IPS-18c (cell line): ENCODE data around the gene CLSTN2.

ENCODE experiments used
- H3K4me3 ChIP-seq: 2 replicates; pipeline ENCODE4 v1.7.0; 2013; ENCODE audit warnings: low read depth, mild to moderate bottlenecking, low read length, moderate library complexity; ENCODE audit not compliant: insufficient read depth
- H3K9me3 ChIP-seq: one replicate; pipeline ENCODE4 v1.6.1; 2013; ENCODE audit warnings: mild to moderate bottlenecking, low read length, moderate library complexity; ENCODE audit not compliant: control insufficient read depth, insufficient read depth

Gene CLSTN2

DNA sequence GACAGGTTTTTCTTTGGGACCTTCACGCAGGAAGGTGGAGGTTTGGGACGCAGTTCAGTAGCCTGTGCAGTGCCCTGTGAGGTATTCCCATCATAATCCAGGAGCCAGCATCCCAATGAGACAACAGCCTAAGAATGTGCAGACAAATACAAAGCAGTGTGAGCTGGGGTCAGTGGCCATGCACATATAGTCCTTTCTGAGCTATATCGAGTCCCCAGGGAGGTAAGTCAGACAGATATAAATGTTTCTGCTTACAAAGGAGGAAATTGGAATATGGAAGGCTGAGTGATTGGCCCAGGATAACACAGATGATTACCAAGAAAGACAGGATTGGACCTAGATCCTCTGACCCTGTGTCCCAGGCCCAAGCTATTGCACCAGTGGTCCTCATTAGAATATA is 526.3 kb downstream of the CLSTN2 start:
- H3K9me3 ChIP-seq: no peaks in the 10 kb centered on the region
- no peak overlapping the region for H3K4me3 ChIP-seq

DNA sequence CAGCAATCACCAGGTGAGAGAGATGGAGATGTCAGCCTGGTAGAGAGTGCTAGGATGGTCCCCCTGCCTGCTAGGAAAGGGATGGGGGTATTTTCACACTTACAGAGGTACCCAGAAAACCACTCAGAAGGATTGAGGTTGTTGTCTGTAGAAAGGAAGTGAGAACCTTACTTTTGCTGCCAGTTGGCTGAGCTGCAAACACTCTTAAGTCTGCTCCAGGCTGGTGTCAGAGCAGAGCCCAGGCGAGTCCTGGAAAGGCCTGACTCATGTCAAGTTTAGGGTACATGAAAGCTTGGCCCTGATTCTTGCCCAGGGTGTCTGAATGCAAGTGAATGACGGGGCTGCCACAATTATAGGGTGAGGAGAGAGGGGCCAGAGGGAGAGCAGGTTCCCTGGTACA is 528.4 kb downstream of the CLSTN2 start:
- Histone ChIP-seq H3K4me3 (no peak overlapping the region), H3K9me3 (no peaks in the 10 kb centered on the region)

DNA sequence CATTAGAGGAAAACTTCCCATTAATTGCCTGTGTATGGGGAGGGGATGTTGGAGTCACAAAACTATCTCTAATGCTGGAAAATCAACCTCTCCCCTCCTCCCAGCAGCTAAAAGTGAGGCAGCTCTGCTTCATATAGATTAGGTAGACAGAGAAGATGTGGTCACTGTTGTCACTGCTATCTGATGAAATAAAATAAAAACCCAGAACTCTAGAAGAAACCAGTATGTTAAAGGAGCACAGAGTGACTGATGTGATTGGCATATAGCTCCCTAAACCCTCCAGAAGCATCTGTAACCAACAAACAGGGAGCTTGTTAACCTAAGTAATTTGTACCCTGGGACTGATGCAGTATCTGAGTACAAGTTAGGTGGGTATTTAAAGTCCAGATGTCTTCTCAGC is 531.0 kb downstream of the CLSTN2 start:
- Histone ChIP-seq H3K4me3 (no peak overlapping the region), H3K9me3 (no peaks in the 10 kb centered on the region)

DNA sequence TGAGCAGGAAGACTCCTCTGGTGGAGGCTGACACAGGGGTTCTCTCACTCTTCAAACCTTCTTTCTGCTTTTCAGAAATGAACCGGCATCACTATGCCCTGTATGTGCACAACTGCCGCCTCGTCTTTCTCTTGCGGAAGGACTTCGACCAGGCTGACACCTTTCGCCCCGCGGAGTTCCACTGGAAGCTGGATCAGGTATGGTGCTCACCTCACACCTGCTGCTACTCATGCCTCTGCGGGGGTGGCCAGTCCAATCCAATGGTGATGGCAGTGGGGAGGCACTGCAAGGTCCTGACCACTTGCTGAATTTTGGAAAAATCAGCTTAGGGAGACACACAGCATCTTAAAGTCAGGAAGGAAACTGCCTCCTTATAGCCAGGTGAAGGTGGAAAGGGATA is 531.5 kb downstream of the CLSTN2 start:
- H3K9me3 ChIP-seq: no peaks in the 10 kb centered on the region
- no peak overlapping the region for H3K4me3 ChIP-seq

DNA sequence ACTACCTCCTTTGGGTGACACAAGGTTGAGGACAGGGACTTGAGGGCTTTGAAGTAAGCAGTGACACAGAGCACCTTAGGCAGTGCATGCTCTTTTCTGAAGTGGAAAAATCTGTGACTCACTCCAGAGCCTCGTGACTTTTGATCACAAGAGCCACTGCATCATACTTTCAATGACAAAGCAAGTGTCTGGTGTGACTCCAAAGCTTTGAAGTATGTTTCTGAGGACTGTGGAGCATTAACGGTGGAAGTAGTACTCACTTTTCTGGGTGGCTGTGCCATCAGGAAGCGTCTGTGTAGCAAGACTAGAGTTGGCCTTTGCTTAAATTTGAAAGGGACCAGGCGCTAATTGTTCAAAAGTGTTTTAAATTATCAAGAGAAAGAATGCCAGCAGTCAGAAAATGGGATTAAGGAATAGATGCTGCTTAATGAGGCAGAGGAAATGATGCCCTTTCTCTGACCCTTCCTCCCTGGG is 532.2 kb downstream of the CLSTN2 start:
- H3K4me3 ChIP-seq: no peak overlapping the region

DNA sequence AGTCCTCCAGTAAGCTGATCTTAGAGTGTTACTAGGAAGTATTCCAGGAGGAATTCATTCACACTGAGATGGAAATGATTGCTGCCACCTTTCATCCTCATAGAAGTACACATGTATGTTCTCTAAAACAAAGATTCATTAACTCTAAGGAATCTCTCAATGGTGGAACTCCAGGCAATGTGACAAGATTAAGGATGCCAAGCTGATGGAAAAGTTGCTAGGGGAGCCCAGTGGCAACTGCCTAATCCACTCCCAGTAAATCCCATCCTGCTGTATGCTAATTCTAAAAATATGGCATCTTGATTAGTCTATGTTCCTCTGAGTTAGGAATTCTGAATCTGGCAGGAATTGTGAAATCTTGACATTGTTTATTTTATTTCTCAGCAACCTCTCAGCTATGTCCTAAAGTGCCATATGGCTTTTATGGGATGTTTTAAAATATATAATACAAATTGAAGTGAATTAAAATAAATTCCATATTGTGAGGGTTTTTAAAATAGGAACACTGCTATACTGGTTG is 532.9 kb downstream of the CLSTN2 start:
- H3K4me3 ChIP-seq: no peak overlapping the region

More for the DNA sequence above, 532.2 kb downstream of the CLSTN2 start:
- H3K9me3 ChIP-seq: no peaks in the 10 kb centered on the region

DNA sequence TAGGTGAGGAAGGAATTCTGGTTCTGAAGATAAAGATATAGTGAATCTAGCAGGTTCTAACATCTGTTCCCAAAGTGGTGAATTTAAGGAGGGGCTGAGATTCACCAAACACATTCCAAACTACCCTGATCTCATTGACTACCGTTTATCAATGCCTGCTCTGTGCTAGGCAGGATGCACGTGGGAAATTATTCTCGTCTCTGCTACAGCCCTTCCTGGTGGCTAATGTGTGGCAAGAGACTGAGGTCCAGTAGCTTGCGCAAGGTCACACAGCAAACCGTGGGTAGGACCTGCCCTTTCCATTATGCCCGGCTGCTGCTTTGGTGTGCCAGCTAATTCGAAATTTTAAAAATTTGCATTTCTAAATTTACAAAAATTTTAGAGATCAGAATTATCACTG is 533.4 kb downstream of the CLSTN2 start:
- no peaks in the 10 kb centered on the region for H3K9me3 ChIP-seq
- H3K4me3 ChIP-seq: no peak overlapping the region

More for the DNA sequence above, 532.9 kb downstream of the CLSTN2 start:
- H3K9me3 ChIP-seq: no peaks in the 10 kb centered on the region

DNA sequence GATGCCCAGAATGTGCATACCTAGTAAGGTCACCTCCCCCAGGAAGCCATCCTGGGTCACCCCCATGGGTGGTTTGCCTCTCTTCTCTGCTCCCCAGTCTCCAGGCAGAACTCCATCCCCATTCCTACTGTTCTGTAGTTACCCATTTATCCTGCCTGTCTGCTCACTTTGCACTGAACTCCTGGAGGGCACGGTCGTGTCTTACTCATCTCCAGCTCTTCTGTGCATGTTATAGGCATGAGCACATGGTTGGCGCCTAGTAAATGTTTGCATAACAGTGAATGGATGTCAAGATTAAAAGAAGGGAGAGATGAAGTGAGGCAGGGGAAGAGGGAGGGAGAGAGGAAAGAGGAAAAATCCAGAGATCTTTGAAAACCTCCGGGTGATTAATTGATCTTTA is 534.5 kb downstream of the CLSTN2 start:
- Histone ChIP-seq H3K9me3 (no peaks in the 10 kb centered on the region), H3K4me3 (no peak overlapping the region)

DNA sequence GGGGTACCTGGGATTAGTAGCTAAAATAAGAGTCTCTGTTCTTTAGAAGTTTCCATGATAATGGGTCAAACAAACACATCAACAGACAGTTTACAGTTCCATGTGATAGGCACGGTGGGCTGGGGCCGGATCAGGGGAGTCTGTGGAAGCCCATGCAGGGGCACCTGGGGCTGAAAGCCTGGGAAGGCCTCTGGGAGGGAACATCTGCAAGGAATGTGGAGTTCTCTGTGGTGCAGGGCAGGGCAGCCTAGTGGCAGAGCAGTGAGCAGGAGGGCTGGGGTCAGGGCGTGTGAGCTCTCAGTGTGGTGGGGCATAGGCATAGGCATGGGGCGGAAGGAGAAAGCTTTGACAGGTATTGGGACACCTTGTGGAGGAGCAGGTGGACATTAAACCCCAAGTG is 535.2 kb downstream of the CLSTN2 start:
- no peak overlapping the region for H3K4me3 ChIP-seq
- no peaks in the 10 kb centered on the region for H3K9me3 ChIP-seq

DNA sequence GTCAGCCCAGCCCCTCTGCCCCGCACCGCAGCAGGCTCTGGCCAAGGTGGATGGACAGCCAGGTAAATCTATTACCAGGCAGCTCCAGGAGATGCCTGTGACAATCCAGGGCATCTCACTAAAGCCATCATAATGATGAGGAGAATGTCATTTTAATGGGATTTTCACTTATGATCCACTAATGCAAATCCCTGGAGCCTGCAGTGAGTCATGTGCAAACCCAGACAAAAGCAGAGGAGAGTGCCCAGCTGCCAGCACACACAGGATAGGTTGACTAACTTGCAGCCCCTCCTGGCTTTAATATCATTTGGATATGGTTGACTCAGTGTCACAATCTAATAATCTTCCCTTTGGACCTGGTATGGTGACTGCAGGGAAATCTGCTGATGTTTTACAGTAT is 536.0 kb downstream of the CLSTN2 start:
- Histone ChIP-seq H3K9me3 (no peaks in the 10 kb centered on the region), H3K4me3 (no peak overlapping the region)

DNA sequence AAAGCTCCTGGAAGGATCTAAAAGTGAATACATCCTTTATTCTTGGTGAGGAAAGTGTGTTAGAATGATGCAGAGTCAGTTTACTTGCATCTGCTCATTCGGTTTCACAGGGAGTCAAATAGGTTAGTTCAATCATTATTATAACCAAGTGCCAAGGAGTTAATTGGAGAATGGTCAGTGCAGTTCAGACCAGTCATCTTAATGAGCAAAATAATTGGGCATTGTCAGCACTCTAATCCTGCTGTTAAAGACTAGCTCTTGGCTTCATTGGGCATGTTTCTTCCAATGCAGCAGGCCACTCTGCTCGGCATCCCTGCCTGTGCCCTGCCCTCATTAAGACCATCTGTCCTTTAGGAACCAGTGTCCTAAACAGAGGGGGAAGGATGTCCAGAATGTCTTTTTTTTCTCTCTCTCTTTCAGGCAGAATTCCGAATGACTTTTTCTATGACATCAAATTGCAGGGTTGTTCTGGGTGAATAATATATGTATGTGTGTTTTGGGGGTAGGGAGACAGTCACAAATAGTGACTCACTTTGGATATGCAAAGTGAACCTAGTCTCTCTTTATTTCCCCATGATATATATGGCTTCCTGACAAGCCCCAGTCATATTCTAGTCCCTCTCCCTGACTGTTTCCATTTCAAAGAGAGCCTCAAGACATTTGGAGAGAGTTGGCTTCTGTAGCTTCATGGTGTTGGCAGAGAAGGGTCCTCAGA is 537.5 kb downstream of the CLSTN2 start:
- H3K4me3 ChIP-seq: no peak overlapping the region
- no peaks in the 10 kb centered on the region for H3K9me3 ChIP-seq

DNA sequence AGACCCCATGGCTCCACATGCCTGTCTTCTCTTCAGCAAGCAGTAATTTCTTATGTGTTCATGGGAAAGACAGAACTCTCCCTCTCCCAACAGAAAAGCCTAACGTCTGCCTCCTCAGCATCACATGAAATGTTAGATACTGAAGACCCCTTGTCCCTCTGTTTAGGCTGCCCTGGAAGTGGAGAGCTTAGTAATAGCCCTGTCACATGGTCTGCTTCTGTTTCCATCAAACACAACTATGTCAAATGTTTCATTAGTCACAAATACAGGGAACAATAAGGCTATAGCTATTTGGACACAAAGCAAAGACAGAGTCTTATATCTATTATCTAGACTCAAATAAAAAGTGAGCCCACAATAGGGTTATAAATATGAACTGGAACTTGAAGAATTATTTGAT is 552.6 kb downstream of the CLSTN2 start:
- H3K4me3 ChIP-seq: no peak overlapping the region
- peaks cover 3% of the 10 kb centered on the region for H3K9me3 ChIP-seq

DNA sequence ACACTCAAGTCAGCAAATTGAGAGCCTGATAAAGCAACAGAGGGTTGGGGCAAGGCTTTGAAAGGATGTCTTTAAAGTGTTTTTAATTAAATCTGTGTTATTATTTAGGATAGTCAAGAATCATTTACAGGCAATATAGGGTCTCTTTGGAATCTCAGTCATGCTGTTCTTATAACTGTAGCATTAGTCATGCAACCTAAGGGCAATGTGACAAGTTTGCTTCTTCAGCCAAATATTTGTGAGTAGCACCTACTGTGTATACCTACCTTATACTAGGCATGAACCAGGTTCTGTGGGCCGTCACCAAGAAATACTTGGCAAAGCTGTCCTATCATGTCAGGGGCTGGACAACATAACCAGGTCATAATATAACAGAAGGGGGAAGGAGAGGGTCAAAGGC is 558.3 kb downstream of the CLSTN2 start:
- Histone ChIP-seq H3K4me3 (no peak overlapping the region), H3K9me3 (no peaks in the 10 kb centered on the region)

DNA sequence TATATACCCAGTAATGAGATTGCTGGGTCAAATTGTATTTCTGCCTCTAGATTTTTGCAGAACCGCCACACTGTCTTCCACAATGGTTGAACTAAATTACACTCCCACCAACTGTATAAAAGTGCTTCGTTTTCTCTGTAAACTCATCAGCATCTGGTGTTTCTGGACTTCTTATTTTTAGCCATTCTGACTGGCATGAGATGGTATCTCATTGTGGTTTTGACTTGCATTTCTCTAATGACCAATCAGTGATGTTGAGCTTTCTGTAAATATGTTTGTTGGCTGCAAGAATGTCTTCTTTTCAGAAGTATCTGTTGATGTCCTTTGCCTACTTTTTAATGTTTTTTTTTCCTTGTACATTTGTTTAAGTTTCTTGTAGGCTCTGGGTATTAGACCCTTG is 560.0 kb downstream of the CLSTN2 start:
- Histone ChIP-seq H3K9me3 (no peaks in the 10 kb centered on the region), H3K4me3 (no peak overlapping the region)

DNA sequence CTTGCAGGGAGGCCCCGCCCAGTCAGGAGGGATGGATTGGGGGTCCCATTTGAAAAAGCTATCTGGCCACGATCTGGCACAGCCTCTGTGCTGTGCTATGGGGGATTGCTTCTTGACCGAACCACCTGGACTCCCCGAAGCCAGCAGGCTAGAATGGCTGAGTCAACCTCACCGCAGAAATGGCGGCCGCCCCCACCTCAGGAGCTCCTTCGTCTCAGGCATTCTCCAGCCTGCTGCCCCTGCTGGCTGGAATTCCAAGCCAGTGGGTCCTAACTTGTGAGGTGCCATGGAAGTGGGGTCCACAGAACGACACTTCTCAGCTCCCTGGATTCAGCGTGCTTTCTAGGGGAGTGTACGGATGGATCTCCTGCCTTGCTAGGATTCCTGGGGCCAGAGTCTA is 562.3 kb downstream of the CLSTN2 start:
- Histone ChIP-seq H3K9me3 (no peaks in the 10 kb centered on the region), H3K4me3 (no peak overlapping the region)

DNA sequence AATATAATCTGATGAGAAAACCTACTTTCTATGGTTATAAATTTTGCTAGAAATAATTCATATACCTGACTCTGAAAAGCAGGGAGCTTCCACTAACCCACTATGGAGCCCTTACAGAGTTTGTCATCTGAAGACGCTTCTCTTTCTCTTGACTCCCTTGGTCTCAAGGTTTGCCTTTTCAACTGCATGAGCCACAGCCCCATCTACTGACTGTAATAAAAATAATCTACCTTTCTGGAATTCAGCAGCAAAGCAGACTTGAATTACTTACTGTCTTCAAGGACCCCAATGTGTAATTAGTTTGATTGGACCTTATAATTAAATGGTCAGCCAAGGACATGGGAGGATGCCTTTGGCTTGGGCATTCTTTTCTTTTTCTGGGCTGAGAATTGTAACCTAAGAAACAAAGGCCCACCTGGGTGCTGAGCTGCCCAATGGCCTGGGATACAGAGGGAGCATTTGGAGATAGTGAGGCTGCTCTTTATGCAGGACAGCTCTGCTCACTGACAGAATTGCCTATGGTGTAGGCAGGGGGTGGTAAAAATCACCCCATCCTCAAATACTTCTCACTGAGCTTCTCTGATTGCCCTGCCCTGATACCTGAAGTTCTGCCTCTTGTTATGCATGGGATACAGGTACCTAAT is 564.3 kb downstream of the CLSTN2 start:
- Histone ChIP-seq H3K4me3 (no peak overlapping the region), H3K9me3 (no peaks in the 10 kb centered on the region)

DNA sequence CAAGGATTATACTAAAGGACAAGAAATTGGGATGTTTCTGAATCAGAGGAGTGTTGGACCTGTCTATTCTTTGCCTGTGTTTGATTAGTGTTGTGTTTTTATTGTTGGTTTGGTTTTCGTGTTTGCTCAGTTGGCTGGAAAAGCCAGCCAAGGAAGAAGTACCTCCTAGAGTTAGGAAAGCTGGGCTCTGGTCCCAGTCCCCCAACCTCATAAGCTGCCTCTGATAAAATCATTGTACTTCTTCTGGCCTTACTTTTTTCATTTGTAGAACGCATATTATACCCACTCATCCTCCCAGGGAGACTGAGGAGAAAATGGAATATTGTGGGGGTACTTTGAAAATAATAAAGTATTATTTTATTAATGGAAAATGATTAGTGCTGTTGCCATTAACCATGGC is 565.5 kb downstream of the CLSTN2 start:
- H3K4me3 ChIP-seq: no peak overlapping the region
- no peaks in the 10 kb centered on the region for H3K9me3 ChIP-seq

DNA sequence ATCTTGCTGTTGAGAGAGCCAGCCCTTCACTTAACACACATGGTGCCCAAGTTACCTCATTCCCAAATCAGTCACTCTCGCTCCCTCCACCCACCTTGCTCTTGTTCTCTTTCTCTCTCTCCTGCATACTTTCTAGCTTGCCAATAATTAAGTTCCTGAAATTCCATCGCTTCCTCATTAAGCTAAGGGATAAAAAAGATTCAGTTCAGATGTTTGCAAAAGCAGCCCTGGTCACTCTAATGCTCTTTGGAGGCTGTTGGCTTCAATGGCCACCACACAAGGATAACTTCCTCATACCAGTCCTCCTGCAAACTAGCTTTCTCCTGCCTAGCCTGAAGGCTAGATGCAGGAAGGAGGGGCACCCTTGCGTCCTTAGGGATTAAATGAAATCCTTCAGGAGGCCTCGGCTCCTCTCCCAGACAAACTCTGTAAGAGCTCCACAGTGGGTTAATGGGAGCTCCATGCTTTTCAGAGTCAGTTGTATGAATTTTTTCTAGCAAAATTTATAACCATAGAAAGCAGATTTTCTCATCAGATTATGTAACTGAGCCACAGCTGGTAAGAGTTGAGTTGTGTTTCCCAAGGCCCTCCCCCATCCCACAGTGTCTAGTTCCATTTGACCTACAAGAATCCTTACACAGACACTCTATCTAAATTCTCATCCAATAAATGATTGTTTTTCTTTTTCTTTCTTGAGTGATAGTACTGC is 566.2 kb downstream of the CLSTN2 start:
- H3K9me3 ChIP-seq: no peaks in the 10 kb centered on the region
- no peak overlapping the region for H3K4me3 ChIP-seq
